ENCODE data around the gene SART1.

Gene SART1

GRCh38 chr11:65942531-65942930 lies 19.0 kb upstream of the SART1 start:
- TF ChIP-seq POLR2A (IDR thresholded peaks at IDR 0.05; ENCODE audit: extremely low read depth, insufficient read length) (no peak), MAX (IDR thresholded peaks at IDR 0.05; ENCODE audit: low read depth, low read length) (no peak), CTCF (IDR thresholded peaks at IDR 0.05; ENCODE audit: low read depth, low read length) (no peak), MYC (IDR thresholded peaks at IDR 0.05; ENCODE audit: low read depth, low read length) (no peak)
- no peak for DNase-seq (ENCODE audit: low read depth)
- H3K4me3 ChIP-seq (ENCODE audit: low read depth, low read length) = no peak overlapping the region

GRCh38 chr11:65944191-65944590 lies 17.3 kb upstream of the SART1 start:
- TF ChIP-seq MYC (IDR thresholded peaks at IDR 0.05; ENCODE audit: low read depth, low read length) (no peak), POLR2A (IDR thresholded peaks at IDR 0.05; ENCODE audit: extremely low read depth, insufficient read length) (no peak), MAX (IDR thresholded peaks at IDR 0.05; ENCODE audit: low read depth, low read length) (no peak), CTCF (IDR thresholded peaks at IDR 0.05; ENCODE audit: low read depth, low read length) (no peak)
- no peak for DNase-seq (ENCODE audit: low read depth)
- no peak overlapping the region for H3K4me3 ChIP-seq (ENCODE audit: low read depth, low read length)

- no peak for DNase-seq (ENCODE audit: low read depth)
- no peak for TF ChIP-seq CTCF (IDR thresholded peaks at IDR 0.05; ENCODE audit: low read depth, low read length)
- TF ChIP-seq MYC (IDR thresholded peaks at IDR 0.05; ENCODE audit: low read depth, low read length) = no peak
- TF ChIP-seq POLR2A (IDR thresholded peaks at IDR 0.05; ENCODE audit: extremely low read depth, insufficient read length) = no peak
- TF ChIP-seq MAX (IDR thresholded peaks at IDR 0.05; ENCODE audit: low read depth, low read length) = no peak
- no peak overlapping the region for H3K4me3 ChIP-seq (ENCODE audit: low read depth, low read length)
Observed at GRCh38 chr11:65944767-65945166, 16.8 kb upstream of the SART1 start.

- no peak within 1 kb of the TSS for H3K4me3 ChIP-seq (ENCODE audit: low read depth, low read length)
- no peak for DNase-seq (ENCODE audit: low read depth)
- no peak for TF ChIP-seq MYC (IDR thresholded peaks at IDR 0.05; ENCODE audit: low read depth, low read length)
- no peak for TF ChIP-seq CTCF (IDR thresholded peaks at IDR 0.05; ENCODE audit: low read depth, low read length)
- TF ChIP-seq POLR2A (IDR thresholded peaks at IDR 0.05; ENCODE audit: extremely low read depth, insufficient read length) = no peak
- TF ChIP-seq MAX (IDR thresholded peaks at IDR 0.05; ENCODE audit: low read depth, low read length) = no peak
Observed at GRCh38 chr11:65945430-65945911, 16.1 kb upstream of the SART1 start, which contains the start of gene TSGA10IP. Gene TSGA10IP, plus strand, starts transcription at chr11:65945480. Its CDS starts 196 bp downstream, at chr11:65945676.

GRCh38 chr11:65945941-65946558 lies 15.5 kb upstream of the SART1 start:
- TF ChIP-seq MAX (IDR thresholded peaks at IDR 0.05; ENCODE audit: low read depth, low read length) = no peak
- no peak for TF ChIP-seq MYC (IDR thresholded peaks at IDR 0.05; ENCODE audit: low read depth, low read length)
- TF ChIP-seq CTCF (IDR thresholded peaks at IDR 0.05; ENCODE audit: low read depth, low read length) = no peak
- no peak for TF ChIP-seq POLR2A (IDR thresholded peaks at IDR 0.05; ENCODE audit: extremely low read depth, insufficient read length)
- H3K4me3 ChIP-seq (ENCODE audit: low read depth, low read length) = no peak overlapping the region
- DNase-seq (ENCODE audit: low read depth) = no peak

Measured in NB4 (cell line).